Measurements from ENCODE around the gene CHTF18. TPM values are rescaled to one million over a fixed set of nuclear protein-coding genes. Genes with fewer than 3 reads are reported as not detected.
"Not testable (repeated sequence)": the region's sequence is repeated elsewhere in the genome, so short reads cannot be mapped to it uniquely, and the experiment has no call there.

CHTF18 gene
- total RNA-seq, 2 donors from 2014 or later, result 7.5 to 14.5 TPM

DNA sequence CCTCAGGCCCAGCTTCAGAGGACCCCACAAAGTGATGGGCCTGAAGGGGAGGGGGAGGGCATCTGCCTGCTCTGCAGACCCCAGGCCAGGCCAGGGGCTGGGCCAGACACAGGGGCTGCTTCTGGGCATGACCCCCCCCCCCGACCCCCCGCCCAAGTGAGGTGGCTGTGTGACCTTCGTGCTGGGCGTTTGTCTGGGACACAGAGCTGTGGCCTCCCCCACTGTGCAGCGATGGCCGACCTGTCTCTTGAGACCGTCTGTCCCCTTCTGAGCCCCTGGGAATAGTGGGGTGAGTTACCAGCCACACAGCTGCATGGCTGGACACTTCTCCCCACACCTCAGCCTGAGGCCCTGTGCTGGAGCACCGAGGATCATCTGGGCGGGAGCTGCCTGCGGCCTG lies 47.0 kb downstream of the CHTF18 start:
- 84 to 86% methylated on average over 3 to 10 of the region's 10 CpGs for WGBS, 2 donors
- no peak for TF ChIP-seq POLR2A (IDR thresholded peaks at IDR 0.05)
- intact Hi-C loops (cut with DNase I), result no loop called here
- Histone ChIP-seq H3K9me3 (peaks cover 0 to 24% (median 0%) of the 10 kb centered on the region in 3 donors), H3K27ac (no peak overlapping the region), H3K4me3 (no peak overlapping the region), H3K36me3 (replicated peaks in 1 of 2; ENCODE audit: insufficient read depth in 1 of 2, low read depth in 2 of 2) (no peaks in the 10 kb centered on the region), H3K4me1 (no peaks in the 10 kb centered on the region), H3K27me3 (no peaks in the 10 kb centered on the region)
- no peak for ATAC-seq
- DNase-seq, result no peak

DNA sequence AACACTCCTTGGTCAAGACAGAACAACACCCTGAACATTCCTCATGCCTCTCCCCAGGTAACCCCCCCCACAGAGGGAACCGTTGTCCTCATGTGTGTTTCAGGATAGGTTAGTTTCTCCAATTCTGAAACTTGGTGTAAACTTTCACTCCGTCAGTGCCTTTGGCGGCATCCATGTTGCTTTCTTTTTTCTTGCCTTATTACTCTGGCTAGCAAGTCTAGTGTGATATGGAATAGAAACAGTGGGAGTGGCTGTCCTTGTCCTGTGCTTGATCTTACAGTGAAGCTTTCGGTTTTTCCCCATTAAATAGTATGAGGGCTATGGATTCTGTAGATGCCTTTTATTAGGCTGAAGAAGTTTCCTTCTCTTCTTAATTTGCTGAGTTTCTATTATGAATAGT lies 47.8 kb downstream of the CHTF18 start:
- ATAC-seq (no peak), DNase-seq (no peak)
- H3K27ac ChIP-seq, result no peak overlapping the region
- no peaks in the 10 kb centered on the region for H3K4me1 ChIP-seq
- no peak for TF ChIP-seq POLR2A (IDR thresholded peaks at IDR 0.05)
- TF ChIP-seq, protein P1, sequence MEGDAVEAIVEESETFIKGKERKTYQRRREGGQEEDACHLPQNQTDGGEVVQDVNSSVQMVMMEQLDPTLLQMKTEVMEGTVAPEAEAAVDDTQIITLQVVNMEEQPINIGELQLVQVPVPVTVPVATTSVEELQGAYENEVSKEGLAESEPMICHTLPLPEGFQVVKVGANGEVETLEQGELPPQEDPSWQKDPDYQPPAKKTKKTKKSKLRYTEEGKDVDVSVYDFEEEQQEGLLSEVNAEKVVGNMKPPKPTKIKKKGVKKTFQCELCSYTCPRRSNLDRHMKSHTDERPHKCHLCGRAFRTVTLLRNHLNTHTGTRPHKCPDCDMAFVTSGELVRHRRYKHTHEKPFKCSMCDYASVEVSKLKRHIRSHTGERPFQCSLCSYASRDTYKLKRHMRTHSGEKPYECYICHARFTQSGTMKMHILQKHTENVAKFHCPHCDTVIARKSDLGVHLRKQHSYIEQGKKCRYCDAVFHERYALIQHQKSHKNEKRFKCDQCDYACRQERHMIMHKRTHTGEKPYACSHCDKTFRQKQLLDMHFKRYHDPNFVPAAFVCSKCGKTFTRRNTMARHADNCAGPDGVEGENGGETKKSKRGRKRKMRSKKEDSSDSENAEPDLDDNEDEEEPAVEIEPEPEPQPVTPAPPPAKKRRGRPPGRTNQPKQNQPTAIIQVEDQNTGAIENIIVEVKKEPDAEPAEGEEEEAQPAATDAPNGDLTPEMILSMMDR (IDR thresholded peaks at IDR 0.05), result no peak
- 69 to 86% methylated on average over 4 of the region's 4 CpGs for WGBS, 2 donors
- H3K4me3 ChIP-seq, result no peak overlapping the region
- peaks cover 0 to 24% (median 0%) of the 10 kb centered on the region in 3 donors for H3K9me3 ChIP-seq
- H3K36me3 ChIP-seq (replicated peaks in 1 of 2; ENCODE audit: insufficient read depth in 1 of 2, low read depth in 2 of 2), result no peaks in the 10 kb centered on the region
- intact Hi-C loops (cut with DNase I), result no loop called here
- H3K27me3 ChIP-seq, result no peaks in the 10 kb centered on the region

DNA sequence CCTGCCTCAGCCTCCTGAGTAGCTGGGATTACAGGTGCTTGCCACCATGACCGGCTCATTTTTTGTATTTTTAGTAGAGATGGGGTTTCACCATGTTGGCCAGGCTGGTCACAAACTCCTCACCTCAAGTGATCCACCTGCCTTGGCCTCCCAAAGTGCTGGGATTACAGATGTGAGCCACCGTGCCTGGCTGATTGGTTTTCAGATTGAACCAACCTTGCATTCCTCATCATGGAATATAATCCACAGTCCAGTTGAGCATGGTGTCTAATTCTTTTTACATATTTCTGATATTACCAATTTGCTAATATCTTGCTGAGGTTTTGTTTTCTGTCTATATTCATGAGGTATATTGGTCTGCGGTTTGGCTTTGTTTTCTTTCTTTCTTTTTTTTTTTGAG lies 48.4 kb downstream of the CHTF18 start:
- peaks cover 0 to 24% (median 0%) of the 10 kb centered on the region in 3 donors for H3K9me3 ChIP-seq
- WGBS, 2 donors, result 83 to 85% methylated on average over 3 of the region's 3 CpGs
- H3K36me3 ChIP-seq (replicated peaks in 1 of 2; ENCODE audit: insufficient read depth in 1 of 2, low read depth in 2 of 2); H3K27ac ChIP-seq; ATAC-seq; H3K4me1 ChIP-seq; H3K27me3 ChIP-seq; H3K4me3 ChIP-seq; intact Hi-C loops (cut with DNase I); DNase-seq: not testable (repeated sequence)

DNA sequence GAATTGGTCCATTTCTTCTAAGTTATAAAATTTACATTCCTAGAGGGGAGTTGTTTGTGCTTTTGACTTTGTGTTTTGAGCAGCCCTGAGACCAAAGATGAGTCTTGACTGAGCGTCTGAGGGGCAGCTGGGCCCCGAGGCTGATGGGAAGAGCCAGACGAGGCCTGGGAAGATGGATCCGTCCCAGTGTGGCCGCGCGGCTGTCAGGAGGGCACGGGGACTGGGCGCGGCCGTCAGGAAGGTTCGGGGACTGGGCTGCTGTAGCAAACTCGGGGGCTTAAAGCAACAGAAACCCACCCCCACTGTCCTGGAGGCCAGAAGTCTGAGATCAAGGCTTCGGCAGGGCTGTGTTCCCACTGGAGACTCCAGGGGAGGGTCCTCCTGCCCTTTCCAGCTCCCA lies 50.3 kb downstream of the CHTF18 start:
- no peak for DNase-seq
- peaks cover 0 to 24% (median 0%) of the 10 kb centered on the region in 3 donors for H3K9me3 ChIP-seq
- 79 to 83% methylated on average over 7 to 14 of the region's 14 CpGs for WGBS, 2 donors
- H3K27ac ChIP-seq, result no peak overlapping the region
- TF ChIP-seq, protein P1 (IDR thresholded peaks at IDR 0.05), result no peak
- TF ChIP-seq POLR2A (IDR thresholded peaks at IDR 0.05), result no peak
- ATAC-seq, result no peak
- H3K4me1 ChIP-seq, result no peaks in the 10 kb centered on the region
- H3K27me3 ChIP-seq, result no peaks in the 10 kb centered on the region
- no peak overlapping the region for H3K4me3 ChIP-seq
- H3K36me3 ChIP-seq (replicated peaks in 1 of 2; ENCODE audit: insufficient read depth in 1 of 2, low read depth in 2 of 2), result no peaks in the 10 kb centered on the region
- intact Hi-C loops (cut with DNase I), result no loop called here

DNA sequence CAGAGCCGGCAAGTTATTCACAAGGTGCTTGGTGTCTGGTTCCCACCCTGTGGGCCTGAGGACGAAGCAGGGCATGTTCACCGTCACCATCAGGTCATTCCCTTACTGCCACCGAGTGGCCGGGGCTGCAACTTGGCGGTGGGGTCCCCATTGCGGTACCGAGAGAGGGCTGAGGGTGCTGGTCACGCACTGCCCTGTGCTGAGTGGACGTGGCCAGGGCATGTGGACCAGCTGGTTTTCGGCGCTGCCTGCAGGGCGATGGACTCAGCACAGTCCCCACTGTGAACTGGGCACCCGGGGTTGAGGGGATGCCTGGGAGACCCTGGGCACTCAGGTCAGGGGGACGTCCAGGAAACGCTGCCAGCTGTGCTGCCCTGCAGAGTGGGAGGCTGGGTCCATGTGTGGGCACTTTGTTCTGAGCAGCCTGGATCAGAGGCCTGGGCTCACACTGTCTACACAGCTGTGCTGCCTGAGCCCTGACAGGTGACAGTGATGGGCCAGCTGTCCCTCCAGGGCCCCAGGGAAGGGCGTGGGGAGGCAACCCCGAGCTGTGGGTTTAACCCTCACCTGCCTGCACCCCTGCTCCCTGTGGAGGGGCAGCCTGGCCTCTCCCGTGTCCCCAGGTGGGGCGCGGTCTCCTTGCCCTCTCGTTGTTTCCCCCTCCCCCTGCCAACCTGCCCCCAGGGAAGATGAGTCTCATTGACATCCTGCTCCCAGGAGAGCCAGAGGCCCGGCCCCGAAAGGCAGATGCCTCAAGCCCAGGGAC lies 51.4 kb downstream of the CHTF18 start:
- H3K4me3 ChIP-seq, result no peak overlapping the region
- no peak for DNase-seq
- H3K4me1 ChIP-seq, result no peaks in the 10 kb centered on the region
- peaks cover 0 to 20% (median 0%) of the 10 kb centered on the region in 3 donors for H3K9me3 ChIP-seq
- intact Hi-C loops (cut with DNase I), result no loop called here
- H3K27ac ChIP-seq, result no peak overlapping the region
- ATAC-seq, result no peak
- H3K27me3 ChIP-seq, result no peaks in the 10 kb centered on the region
- no peaks in the 10 kb centered on the region for H3K36me3 ChIP-seq (replicated peaks in 1 of 2; ENCODE audit: insufficient read depth in 1 of 2, low read depth in 2 of 2)
- no peak for TF ChIP-seq POLR2A (IDR thresholded peaks at IDR 0.05)
- TF ChIP-seq, protein P1 (IDR thresholded peaks at IDR 0.05), result no peak
- WGBS, 2 donors, result 65 to 79% methylated on average over 8 to 22 of the region's 24 CpGs

Measured in body of pancreas (tissue), 4 donors.